BJ (cell line): ENCODE measurements around the gene CD300LB. TPM values are rescaled to one million over a fixed set of nuclear protein-coding genes. Genes with fewer than 3 reads are reported as not detected.

ENCODE experiments used
- CTCF ChIA-PET: fragments of 350-600 bp; formaldehyde crosslinking; extraction: SDS; loops from one replicate; lab custom pipeline; 2021; ENCODE audit warnings: antibody characterized with exemption, inconsistent platforms; lab: Yijun Ruan, JAX
- POLR2A ChIA-PET: fragments of 300-600 bp; sonication (Branson Sonifier 250); formaldehyde crosslinking; extraction: SDS; loops from one replicate; lab custom pipeline; 2021; ENCODE audit warnings: antibody characterized with exemption; lab: Charles Lee
- DNase-seq: peaks from one replicate; pipeline ENCODE4 v3.0.0-alpha.2; 2011; ENCODE audit warnings: low read depth
- H3K27me3 ChIP-seq: 2 replicates; pipeline ENCODE4 v1.6.0; 2011; ENCODE audit warnings: low read length; ENCODE audit not compliant: control insufficient read depth, insufficient read depth
- H3K36me3 ChIP-seq: 2 replicates; pipeline ENCODE4 v1.5.1; 2011; ENCODE audit warnings: low read length; ENCODE audit not compliant: control insufficient read depth, insufficient read depth
- H3K4me3 ChIP-seq: 2 replicates; pipeline ENCODE4 v1.5.1; 2011; ENCODE audit warnings: low read depth, mild to moderate bottlenecking, control low read depth, low read length
- polyA plus RNA-seq: library from polyadenylated mRNA; depleted of rRNA; stranded (reverse); fragments of >200 nt; gene quantifications from 2 replicates; pipeline ENCODE4 v1.2.3, GENCODE V29; 2011; rRNA removed
- TF ChIP-seq, protein P1 (sequence below): IDR thresholded peaks from 2 replicates; pipeline ENCODE4 v1.5.1; 2011; ENCODE audit warnings: low read depth, mild to moderate bottlenecking, control low read depth, inconsistent platforms, low read length, moderate library complexity; ENCODE audit not compliant: insufficient read depth

Gene CD300LB
- polyA plus RNA-seq, 1 experiment: not detected

GRCh38 chr17:74474043-74474792, 57.1 kb downstream of the CD300LB start:
- H3K36me3 ChIP-seq: no peaks in the 10 kb centered on the region
- TF ChIP-seq, protein P1, sequence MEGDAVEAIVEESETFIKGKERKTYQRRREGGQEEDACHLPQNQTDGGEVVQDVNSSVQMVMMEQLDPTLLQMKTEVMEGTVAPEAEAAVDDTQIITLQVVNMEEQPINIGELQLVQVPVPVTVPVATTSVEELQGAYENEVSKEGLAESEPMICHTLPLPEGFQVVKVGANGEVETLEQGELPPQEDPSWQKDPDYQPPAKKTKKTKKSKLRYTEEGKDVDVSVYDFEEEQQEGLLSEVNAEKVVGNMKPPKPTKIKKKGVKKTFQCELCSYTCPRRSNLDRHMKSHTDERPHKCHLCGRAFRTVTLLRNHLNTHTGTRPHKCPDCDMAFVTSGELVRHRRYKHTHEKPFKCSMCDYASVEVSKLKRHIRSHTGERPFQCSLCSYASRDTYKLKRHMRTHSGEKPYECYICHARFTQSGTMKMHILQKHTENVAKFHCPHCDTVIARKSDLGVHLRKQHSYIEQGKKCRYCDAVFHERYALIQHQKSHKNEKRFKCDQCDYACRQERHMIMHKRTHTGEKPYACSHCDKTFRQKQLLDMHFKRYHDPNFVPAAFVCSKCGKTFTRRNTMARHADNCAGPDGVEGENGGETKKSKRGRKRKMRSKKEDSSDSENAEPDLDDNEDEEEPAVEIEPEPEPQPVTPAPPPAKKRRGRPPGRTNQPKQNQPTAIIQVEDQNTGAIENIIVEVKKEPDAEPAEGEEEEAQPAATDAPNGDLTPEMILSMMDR: no peak
- ChIA-PET CTCF (no interaction called here), POLR2A (no interaction called here)
- no peak for DNase-seq
- no peak overlapping the region for H3K4me3 ChIP-seq
- no peaks in the 10 kb centered on the region for H3K27me3 ChIP-seq

GRCh38 chr17:74473294-74473693, 58.0 kb downstream of the CD300LB start:
- Histone ChIP-seq H3K4me3 (no peak overlapping the region), H3K36me3 (no peaks in the 10 kb centered on the region), H3K27me3 (no peaks in the 10 kb centered on the region)
- no peak for DNase-seq
- ChIA-PET POLR2A (no interaction called here), CTCF (no interaction called here)
- TF ChIP-seq, protein P1: no peak

DNA sequence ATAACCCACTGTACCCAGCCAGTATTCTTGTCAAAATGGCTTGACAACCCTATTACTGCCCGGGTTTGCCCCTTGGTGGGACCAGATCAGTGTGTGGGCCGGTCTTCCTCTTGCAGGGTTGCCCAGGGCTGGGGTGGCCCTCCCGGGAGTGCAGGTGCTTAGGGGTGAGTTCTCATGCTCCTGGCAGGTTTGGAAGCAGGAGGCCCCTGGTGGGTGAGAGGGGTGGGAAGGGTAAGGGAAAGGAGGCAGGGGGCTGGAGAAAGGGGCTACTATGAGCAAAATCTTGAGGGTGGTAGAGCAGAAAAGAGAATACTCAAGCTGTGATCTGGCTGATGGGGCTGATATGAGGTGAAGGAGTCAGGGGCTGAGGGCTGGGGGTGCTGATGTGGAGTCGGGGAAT, 58.4 kb downstream of the CD300LB start:
- Histone ChIP-seq H3K27me3 (no peaks in the 10 kb centered on the region), H3K36me3 (no peaks in the 10 kb centered on the region), H3K4me3 (no peak overlapping the region)
- DNase-seq: no peak
- ChIA-PET POLR2A (no interaction called here), CTCF (no interaction called here)
- TF ChIP-seq, protein P1: no peak

GRCh38 chr17:74471341-74471740, 59.9 kb downstream of the CD300LB start:
- POLR2A ChIA-PET: no interaction called here
- DNase-seq: no peak

More at GRCh38 chr17:74471341-74471740, 59.9 kb downstream of the CD300LB start:
- Histone ChIP-seq H3K4me3 (no peak overlapping the region), H3K27me3 (no peaks in the 10 kb centered on the region), H3K36me3 (no peaks in the 10 kb centered on the region)
- TF ChIP-seq, protein P1: no peak
- CTCF ChIA-PET: interaction anchor here (1.6 kb wide), 1 partner anchor 14 kb away, joined by 3 read pairs; no protein-coding TSS in a partner anchor

Other genes starting within 250 kb of the CD300LB start
- not detected in 2 replicates for gene KIF19, start 205.2 kb downstream of the CD300LB start, polyA plus RNA-seq
- gene BTBD17, start 169.6 kb downstream of the CD300LB start, polyA plus RNA-seq: not detected in 2 replicates
- gene GPR142, start 164.0 kb downstream of the CD300LB start, polyA plus RNA-seq: not detected in 2 replicates
- gene GPRC5C, start 99.4 kb downstream of the CD300LB start, polyA plus RNA-seq: 0.06 and 0.33 TPM in 2 replicates
- gene CD300A, start 64.8 kb downstream of the CD300LB start, polyA plus RNA-seq: not detected in 2 replicates
- gene CD300C, start 14.6 kb upstream of the CD300LB start, polyA plus RNA-seq: 0.05 TPM in 1 of 2 replicates, not detected in the other
- not detected in 2 replicates for gene CD300H, start 36.0 kb upstream of the CD300LB start, polyA plus RNA-seq
- gene CD300LD, start 60.8 kb upstream of the CD300LB start, polyA plus RNA-seq: not detected in 2 replicates
- not detected in 2 replicates for gene CD300E, start 92.3 kb upstream of the CD300LB start, polyA plus RNA-seq
- not detected in 2 replicates for gene CD300LF, start 181.4 kb upstream of the CD300LB start, polyA plus RNA-seq
- gene RAB37, start 205.8 kb upstream of the CD300LB start, polyA plus RNA-seq: 0.06 and 0.12 TPM in 2 replicates
- gene NHERF1, start 217.2 kb upstream of the CD300LB start, polyA plus RNA-seq: 13.7 and 16.3 TPM in 2 replicates
- gene NAT9, start 244.9 kb upstream of the CD300LB start, polyA plus RNA-seq: 39.5 and 50.6 TPM in 2 replicates